ENCODE measurements around the gene PGF. TPM values are rescaled to one million over a fixed set of nuclear protein-coding genes. Genes with fewer than 3 reads are reported as not detected.
A peak's percentile ranks its signal among the peaks of the same experiment; 100 is the strongest.

PGF gene
- polyA plus RNA-seq, 3 donors: 0.03 TPM; not detected in 2

DNA sequence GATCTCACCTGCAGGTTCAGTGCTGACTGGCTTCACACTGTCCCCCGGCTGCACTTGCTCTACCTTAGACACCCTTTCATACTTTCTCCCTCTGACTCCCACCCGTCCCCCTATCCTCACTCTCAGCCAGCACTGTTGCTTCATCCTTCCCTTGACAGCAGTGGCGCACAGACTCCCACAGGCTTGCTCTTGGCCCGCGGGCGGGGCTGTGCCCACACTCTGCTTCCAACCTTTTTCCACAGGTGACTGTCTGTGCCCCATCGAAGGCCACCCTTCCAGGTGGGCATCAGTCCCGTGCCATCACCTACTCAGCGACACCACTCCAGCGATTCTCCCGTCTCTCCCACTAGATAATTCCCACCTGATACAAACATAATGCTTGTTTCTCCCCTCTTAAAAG, 31.3 kb downstream of the PGF start:
- no peaks in the 10 kb centered on the region for H3K79me2 ChIP-seq (ENCODE audit: insufficient read depth, low read length)
- H3K27ac Mint-ChIP-seq: no peak overlapping the region
- H3K36me3 ChIP-seq (replicated peaks in 1 of 2; ENCODE audit: control insufficient read depth in 1 of 2, insufficient read depth in 2 of 2, low read length in 2 of 2): no peaks in the 10 kb centered on the region
- peaks cover 3 to 15% of the 10 kb centered on the region in 2 donors for H3K27me3 ChIP-seq (ENCODE audit: control insufficient read depth in 2 of 2, insufficient read depth in 2 of 2, low read length in 2 of 2)
- 96% methylated on average over 11 of the region's 11 CpGs for WGBS (ENCODE audit: insufficient coverage)
- H4K20me1 ChIP-seq (ENCODE audit: insufficient read depth, low read length): no peaks in the 10 kb centered on the region
- peak overlapping the region in 1 of 2 donors; percentile 51 for H3K4me3 Mint-ChIP-seq
- no peak overlapping the region for H3K27ac ChIP-seq (ENCODE audit: low read depth in 1 of 2, low read length in 2 of 2)
- no peaks in the 10 kb centered on the region for H3K9me3 ChIP-seq (replicated peaks in 1 of 2; ENCODE audit: control insufficient read depth in 1 of 2, insufficient read depth in 1 of 2, low read length in 2 of 2)
- H3K27me3 Mint-ChIP-seq (ENCODE audit: low read depth in 3 of 3): peaks cover 14 to 21% (median 16%) of the 10 kb centered on the region in 3 donors
- peaks cover 3 to 6% of the 10 kb centered on the region in 2 donors for H3K4me1 ChIP-seq (ENCODE audit: control insufficient read depth in 1 of 2, insufficient read depth in 2 of 2, low read length in 2 of 2)
- H3K9me3 Mint-ChIP-seq: no peaks in the 10 kb centered on the region
- no peak for DNase-seq
- H2AFZ ChIP-seq (ENCODE audit: insufficient read depth, low read depth, low read length, poor library complexity, severe bottlenecking): no peak overlapping the region
- TF ChIP-seq, protein P1, sequence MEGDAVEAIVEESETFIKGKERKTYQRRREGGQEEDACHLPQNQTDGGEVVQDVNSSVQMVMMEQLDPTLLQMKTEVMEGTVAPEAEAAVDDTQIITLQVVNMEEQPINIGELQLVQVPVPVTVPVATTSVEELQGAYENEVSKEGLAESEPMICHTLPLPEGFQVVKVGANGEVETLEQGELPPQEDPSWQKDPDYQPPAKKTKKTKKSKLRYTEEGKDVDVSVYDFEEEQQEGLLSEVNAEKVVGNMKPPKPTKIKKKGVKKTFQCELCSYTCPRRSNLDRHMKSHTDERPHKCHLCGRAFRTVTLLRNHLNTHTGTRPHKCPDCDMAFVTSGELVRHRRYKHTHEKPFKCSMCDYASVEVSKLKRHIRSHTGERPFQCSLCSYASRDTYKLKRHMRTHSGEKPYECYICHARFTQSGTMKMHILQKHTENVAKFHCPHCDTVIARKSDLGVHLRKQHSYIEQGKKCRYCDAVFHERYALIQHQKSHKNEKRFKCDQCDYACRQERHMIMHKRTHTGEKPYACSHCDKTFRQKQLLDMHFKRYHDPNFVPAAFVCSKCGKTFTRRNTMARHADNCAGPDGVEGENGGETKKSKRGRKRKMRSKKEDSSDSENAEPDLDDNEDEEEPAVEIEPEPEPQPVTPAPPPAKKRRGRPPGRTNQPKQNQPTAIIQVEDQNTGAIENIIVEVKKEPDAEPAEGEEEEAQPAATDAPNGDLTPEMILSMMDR (IDR thresholded peaks at IDR 0.05): no peak
- no peaks in the 10 kb centered on the region for H3K36me3 Mint-ChIP-seq
- no peak overlapping the region for H3K4me3 ChIP-seq (replicated peaks in 1 of 3; ENCODE audit: low read depth in 2 of 3, low read length in 3 of 3)
- no peak overlapping the region for H3K9ac ChIP-seq (ENCODE audit: insufficient read depth, low read length, poor library complexity, severe bottlenecking)
- intact Hi-C loops (cut with micrococcal nuclease): no loop called here
- H3K4me2 ChIP-seq (replicated peaks; ENCODE audit: extremely low read depth, low read length, poor library complexity, severe bottlenecking): no peak overlapping the region
- peaks cover 5% of the 10 kb centered on the region for H3K4me1 Mint-ChIP-seq

DNA sequence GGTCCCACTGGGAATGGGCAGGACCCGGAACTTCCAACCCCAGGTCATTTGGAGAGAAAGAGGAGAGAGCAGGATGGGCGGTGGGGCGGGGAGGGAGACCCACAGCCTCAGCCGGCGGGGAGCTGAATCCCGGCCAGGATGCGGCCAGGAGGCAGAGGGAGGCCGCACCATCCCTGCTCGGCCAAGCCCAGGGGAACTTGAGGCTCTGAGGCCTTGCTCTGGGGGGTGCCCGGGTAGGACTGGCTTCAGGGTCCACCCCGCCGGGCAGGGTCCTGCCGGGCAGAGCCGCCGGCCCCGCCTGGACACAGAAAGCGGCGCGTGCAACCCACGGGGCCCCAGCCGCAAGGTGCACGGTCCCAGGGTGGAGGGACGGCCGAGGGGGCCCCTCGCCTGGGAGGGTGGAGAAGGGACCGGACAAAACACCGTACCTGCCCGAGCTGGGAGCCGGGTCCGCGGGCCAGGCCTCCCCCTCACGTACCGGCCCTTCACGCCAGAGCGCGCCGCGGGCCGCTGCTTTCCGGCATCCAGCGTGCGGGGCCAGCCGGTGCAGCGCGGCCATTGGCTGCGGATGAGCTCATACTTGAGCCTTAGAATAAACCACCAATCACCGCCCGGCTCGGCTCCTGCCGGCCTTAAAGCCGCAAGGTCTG, 32.5 kb downstream of the PGF start, which contains the start of gene RPS6KL1:
RPS6KL1 (minus strand) TSS at position 509 of the 650 bp plus-strand sequence. CDS start 1,719 bp downstream, outside the sequence.
- peaks cover 14 to 21% (median 17%) of the 10 kb centered on the region in 3 donors for H3K27me3 Mint-ChIP-seq (ENCODE audit: low read depth in 3 of 3)
- H3K4me1 Mint-ChIP-seq: peaks cover 4% of the 10 kb centered on the region
- TF ChIP-seq, protein P1 (IDR thresholded peaks at IDR 0.05): no peak
- no peaks in the 10 kb centered on the region for H3K36me3 Mint-ChIP-seq
- Histone ChIP-seq H3K9ac (ENCODE audit: insufficient read depth, low read length, poor library complexity, severe bottlenecking) (peak within 1 kb of the TSS; percentile 62), H3K79me2 (ENCODE audit: insufficient read depth, low read length) (no peaks in the 10 kb centered on the region), H3K36me3 (replicated peaks in 1 of 2; ENCODE audit: control insufficient read depth in 1 of 2, insufficient read depth in 2 of 2, low read length in 2 of 2) (no peaks in the 10 kb centered on the region), H3K9me3 (replicated peaks in 1 of 2; ENCODE audit: control insufficient read depth in 1 of 2, insufficient read depth in 1 of 2, low read length in 2 of 2) (no peaks in the 10 kb centered on the region), H3K4me3 (replicated peaks in 1 of 3; ENCODE audit: low read depth in 2 of 3, low read length in 3 of 3) (peak within 1 kb of the TSS in 2 of 3 experiments; percentile 3 to 63), H3K4me2 (replicated peaks; ENCODE audit: extremely low read depth, low read length, poor library complexity, severe bottlenecking) (peak within 1 kb of the TSS; percentile 68), H4K20me1 (ENCODE audit: insufficient read depth, low read length) (no peaks in the 10 kb centered on the region), H3K27ac (ENCODE audit: low read depth in 1 of 2, low read length in 2 of 2) (no peak within 1 kb of the TSS), H3K27me3 (ENCODE audit: control insufficient read depth in 2 of 2, insufficient read depth in 2 of 2, low read length in 2 of 2) (peaks cover 3 to 15% of the 10 kb centered on the region in 2 donors), H3K4me1 (ENCODE audit: control insufficient read depth in 1 of 2, insufficient read depth in 2 of 2, low read length in 2 of 2) (peaks cover 3 to 6% of the 10 kb centered on the region in 2 donors), H2AFZ (ENCODE audit: insufficient read depth, low read depth, low read length, poor library complexity, severe bottlenecking) (peak within 1 kb of the TSS; percentile 78)
- H3K27ac Mint-ChIP-seq: no peak within 1 kb of the TSS
- intact Hi-C loops (cut with micrococcal nuclease): no loop called here
- peak; percentile 39 to 60 (median 60) for DNase-seq
- 14% methylated on average over 45 of the region's 51 CpGs for WGBS (ENCODE audit: insufficient coverage)
- H3K9me3 Mint-ChIP-seq: no peaks in the 10 kb centered on the region
- H3K4me3 Mint-ChIP-seq: peak within 1 kb of the TSS; percentile 55 to 67
